Measurements from ENCODE around the gene TWF2.

The TWF2 gene

DNA sequence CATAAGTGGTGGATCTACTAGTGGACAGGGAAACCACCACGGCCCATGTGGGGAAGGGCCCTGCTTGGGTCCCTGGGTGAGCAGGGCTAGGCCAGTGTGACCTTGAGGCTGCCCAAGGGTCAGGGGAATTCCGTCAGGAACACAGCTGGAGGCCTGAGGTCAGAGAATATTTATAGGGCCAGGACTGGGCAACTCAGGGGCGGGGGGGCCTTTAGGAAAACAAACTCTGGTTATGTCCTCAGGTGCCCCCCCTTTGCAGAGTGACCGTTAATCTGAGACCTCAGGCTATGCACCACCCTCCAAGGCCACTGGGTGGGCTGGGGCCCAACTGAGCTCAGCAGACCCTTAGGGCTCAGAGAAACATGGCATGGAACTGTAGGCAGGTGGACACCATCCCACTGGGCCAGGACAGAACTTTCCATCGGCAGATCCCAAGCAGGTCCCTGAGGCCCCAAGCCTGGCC is 2.5 kb downstream of the TWF2 start:
- TF ChIP-seq EP300 (IDR thresholded peaks at IDR 0.05; ENCODE audit: borderline replicate concordance) (no peak), FOXM1 (IDR thresholded peaks at IDR 0.05; ENCODE audit: borderline replicate concordance, low read depth) (no peak), CREB1 (IDR thresholded peaks at IDR 0.05; ENCODE audit: low read depth) (no peak), RAD21 (IDR thresholded peaks at IDR 0.05; ENCODE audit: low read depth) (no peak), CEBPB (IDR thresholded peaks at IDR 0.05) (no peak), NFIC (IDR thresholded peaks at IDR 0.05) (no peak), EGR1 (IDR thresholded peaks at IDR 0.05) (no peak), TAF1 (IDR thresholded peaks at IDR 0.05; ENCODE audit: low read depth) (no peak), TEAD4 (IDR thresholded peaks at IDR 0.05) (no peak), YY1 (IDR thresholded peaks at IDR 0.05; ENCODE audit: low read depth) (no peak)
- TF ChIP-seq, protein P1, sequence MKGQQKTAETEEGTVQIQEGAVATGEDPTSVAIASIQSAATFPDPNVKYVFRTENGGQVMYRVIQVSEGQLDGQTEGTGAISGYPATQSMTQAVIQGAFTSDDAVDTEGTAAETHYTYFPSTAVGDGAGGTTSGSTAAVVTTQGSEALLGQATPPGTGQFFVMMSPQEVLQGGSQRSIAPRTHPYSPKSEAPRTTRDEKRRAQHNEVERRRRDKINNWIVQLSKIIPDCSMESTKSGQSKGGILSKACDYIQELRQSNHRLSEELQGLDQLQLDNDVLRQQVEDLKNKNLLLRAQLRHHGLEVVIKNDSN (IDR thresholded peaks at IDR 0.05) = no peak
- TF ChIP-seq, protein P2, sequence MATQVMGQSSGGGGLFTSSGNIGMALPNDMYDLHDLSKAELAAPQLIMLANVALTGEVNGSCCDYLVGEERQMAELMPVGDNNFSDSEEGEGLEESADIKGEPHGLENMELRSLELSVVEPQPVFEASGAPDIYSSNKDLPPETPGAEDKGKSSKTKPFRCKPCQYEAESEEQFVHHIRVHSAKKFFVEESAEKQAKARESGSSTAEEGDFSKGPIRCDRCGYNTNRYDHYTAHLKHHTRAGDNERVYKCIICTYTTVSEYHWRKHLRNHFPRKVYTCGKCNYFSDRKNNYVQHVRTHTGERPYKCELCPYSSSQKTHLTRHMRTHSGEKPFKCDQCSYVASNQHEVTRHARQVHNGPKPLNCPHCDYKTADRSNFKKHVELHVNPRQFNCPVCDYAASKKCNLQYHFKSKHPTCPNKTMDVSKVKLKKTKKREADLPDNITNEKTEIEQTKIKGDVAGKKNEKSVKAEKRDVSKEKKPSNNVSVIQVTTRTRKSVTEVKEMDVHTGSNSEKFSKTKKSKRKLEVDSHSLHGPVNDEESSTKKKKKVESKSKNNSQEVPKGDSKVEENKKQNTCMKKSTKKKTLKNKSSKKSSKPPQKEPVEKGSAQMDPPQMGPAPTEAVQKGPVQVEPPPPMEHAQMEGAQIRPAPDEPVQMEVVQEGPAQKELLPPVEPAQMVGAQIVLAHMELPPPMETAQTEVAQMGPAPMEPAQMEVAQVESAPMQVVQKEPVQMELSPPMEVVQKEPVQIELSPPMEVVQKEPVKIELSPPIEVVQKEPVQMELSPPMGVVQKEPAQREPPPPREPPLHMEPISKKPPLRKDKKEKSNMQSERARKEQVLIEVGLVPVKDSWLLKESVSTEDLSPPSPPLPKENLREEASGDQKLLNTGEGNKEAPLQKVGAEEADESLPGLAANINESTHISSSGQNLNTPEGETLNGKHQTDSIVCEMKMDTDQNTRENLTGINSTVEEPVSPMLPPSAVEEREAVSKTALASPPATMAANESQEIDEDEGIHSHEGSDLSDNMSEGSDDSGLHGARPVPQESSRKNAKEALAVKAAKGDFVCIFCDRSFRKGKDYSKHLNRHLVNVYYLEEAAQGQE (IDR thresholded peaks at IDR 0.05; ENCODE audit: low read depth) = no peak

DNA sequence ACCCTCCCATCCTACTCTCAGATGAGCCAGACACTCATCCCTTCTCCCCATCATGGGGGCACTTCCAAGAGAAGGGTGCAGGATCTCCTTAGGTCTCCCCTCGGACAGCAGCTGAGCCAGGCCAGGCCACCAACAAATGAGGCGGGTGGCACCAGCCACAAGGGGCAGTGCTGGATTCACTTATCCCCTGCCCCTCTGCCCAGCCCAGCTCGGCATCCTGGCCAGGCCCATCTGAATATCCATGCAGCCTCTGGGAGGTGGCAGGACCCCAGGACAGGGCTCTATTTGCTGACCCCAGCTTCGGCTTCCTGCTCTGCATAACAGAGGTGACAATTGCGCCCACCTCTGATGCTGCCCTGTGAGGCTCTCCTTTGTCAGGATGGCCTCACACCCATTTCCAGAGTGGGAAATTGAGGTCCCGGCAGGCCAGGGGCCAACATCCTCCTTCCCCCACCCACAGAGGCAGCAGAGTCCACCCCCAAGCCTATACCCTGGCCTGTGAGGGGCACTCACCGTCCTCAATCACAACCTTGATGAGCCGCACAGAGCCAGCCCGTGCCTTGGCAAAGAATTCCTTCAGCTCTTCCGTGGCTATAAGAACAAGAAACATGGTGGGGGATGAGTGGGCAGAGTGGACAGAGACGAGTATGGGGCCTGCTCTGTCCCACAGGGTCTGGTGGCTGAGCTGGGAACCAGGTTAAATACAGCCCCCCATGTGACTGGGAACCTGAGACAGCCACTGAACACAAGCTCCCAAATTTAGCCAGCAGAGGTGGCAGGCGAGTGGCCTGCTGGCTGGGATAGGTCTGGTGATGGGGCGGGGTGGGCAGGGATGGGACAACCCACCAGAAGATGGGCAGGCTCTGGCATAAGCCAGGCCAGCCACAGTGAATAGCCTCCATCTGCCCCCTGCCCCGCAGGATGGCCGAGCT is 4.2 kb downstream of the TWF2 start:
- TF ChIP-seq, protein P1 (IDR thresholded peaks at IDR 0.05) = no peak

DNA sequence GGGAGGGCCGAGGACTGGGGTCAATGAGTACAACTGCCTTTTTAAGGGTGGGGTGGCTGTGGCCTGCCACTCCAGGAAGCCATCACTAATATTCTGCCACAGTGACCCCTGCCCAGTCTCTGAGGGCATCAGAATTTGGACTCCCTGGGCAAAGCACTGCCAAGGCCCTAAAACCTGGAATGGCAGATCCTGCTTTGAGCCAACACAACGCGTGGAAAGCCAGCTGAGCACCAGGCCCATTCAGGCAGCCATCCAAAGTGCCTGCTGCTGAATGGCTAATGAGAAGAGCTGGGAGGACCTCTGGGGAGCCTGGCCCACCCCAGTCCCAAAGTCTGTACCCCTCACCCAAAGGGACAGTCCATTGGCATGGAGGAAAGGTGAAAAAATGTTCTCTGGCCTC is 5.0 kb downstream of the TWF2 start:
- TF ChIP-seq TAF1 (IDR thresholded peaks at IDR 0.05; ENCODE audit: low read depth) (no peak), EP300 (IDR thresholded peaks at IDR 0.05; ENCODE audit: borderline replicate concordance) (no peak), CREB1 (IDR thresholded peaks at IDR 0.05; ENCODE audit: low read depth) (no peak), ZBTB7A (IDR thresholded peaks at IDR 0.05; ENCODE audit: low read depth) (no peak), YY1 (IDR thresholded peaks at IDR 0.05; ENCODE audit: low read depth) (no peak), CEBPB (IDR thresholded peaks at IDR 0.05) (no peak), TCF12 (IDR thresholded peaks at IDR 0.05; ENCODE audit: low read depth) (no peak), NFIC (IDR thresholded peaks at IDR 0.05) (no peak), FOXM1 (IDR thresholded peaks at IDR 0.05; ENCODE audit: borderline replicate concordance, low read depth) (no peak), EGR1 (IDR thresholded peaks at IDR 0.05) (no peak), TEAD4 (IDR thresholded peaks at IDR 0.05) (no peak), RAD21 (IDR thresholded peaks at IDR 0.05; ENCODE audit: low read depth) (no peak)
- TF ChIP-seq, protein P2 (IDR thresholded peaks at IDR 0.05; ENCODE audit: low read depth) = no peak
- TF ChIP-seq, protein P1 (IDR thresholded peaks at IDR 0.05) = no peak
- TF ChIP-seq, protein P3, sequence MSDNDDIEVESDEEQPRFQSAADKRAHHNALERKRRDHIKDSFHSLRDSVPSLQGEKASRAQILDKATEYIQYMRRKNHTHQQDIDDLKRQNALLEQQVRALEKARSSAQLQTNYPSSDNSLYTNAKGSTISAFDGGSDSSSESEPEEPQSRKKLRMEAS (IDR thresholded peaks at IDR 0.05) = no peak

DNA sequence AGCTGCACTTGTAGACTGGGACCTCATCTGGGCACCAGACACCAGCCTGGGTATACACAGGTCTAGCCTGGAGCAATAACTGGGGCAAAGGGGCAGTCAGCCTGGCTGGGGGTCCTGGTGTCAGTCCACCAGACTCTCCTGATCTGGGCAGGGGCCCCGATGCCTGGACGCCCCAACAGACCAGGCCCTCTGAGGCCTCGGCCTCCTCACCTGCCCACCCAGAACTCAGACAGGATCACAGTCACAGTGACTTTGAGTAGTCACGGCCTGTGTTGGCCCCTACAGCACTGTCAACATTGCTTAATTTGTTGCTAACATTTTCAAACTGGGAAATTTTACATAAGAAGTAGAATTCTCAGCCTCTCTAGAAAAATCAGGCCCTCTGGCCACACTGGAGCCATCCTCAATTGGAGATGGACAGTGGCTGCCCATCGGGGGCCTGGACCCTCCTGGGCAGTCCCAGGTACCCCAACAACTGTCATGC is 5.8 kb downstream of the TWF2 start:
- no peak for TF ChIP-seq EGR1 (IDR thresholded peaks at IDR 0.05)

DNA sequence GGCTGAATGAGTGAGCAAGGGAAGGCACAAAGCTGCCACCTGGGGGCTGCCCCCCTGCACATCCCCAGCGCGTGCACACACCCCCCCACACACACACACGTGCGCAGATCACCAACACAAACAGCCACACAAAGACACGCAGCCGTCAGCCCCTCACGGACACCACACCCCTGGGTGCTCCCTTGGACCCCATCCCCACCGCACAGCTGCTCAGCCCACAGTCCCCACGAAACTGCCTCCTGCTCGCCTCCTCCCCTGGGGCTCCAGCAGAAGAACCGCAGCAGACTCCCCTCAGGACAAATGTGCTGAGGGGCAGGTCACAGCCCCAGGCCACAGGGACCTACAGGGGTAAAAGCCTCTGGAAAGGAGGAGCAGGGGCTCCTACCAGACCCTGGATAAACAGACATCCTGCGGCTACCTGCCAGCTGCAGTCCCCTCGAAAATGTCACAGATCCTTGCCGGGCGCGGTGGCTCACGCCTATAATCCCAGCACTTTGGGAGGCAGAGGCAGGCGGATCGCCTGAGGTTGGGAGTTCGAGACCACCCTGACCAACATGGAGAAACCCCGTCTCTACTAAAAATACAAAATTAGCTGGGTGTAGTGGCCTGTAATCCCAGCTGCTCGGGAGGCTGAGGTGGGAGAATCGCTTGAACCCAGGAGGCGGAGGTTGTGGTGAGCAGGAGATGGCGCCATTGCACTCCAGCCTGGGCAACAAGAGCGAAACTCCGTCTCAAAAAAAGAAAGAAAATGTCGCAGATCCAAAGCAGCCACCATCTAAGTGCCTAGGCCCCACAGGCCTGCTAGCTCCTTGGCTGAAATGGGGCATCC is 6.5 kb downstream of the TWF2 start:
- TF ChIP-seq EGR1 (IDR thresholded peaks at IDR 0.05) (no peak), RAD21 (IDR thresholded peaks at IDR 0.05; ENCODE audit: low read depth) (peak; percentile 32; the same call in 1 of the 2 replicates), CREB1 (IDR thresholded peaks at IDR 0.05; ENCODE audit: low read depth) (no peak)
